B cell (primary cell): ENCODE measurements around the gene P2RX3. TPM values are rescaled to one million over a fixed set of nuclear protein-coding genes. Genes with fewer than 3 reads are reported as not detected.

Experiments used
- ATAC-seq: fragments of 200-7000 bp; cut with Tn5 transposase; one replicate; pipeline ENCODE4 v1.10.0; 2021; ENCODE audit warnings: low read depth, mild to moderate bottlenecking, moderate number of reproducible peaks, moderate library complexity
- CTCF ChIA-PET: fragments of 350-600 bp; sonication (Branson Sonifier 250); formaldehyde crosslinking; loops from one replicate; lab custom pipeline; 2021; ENCODE audit warnings: antibody characterized with exemption, inconsistent platforms; lab: Charles Lee
- POLR2A ChIA-PET: fragments of 350-600 bp; sonication (Branson Sonifier 250); formaldehyde crosslinking; loops from one replicate; lab custom pipeline; 2021; ENCODE audit warnings: antibody characterized with exemption; lab: Charles Lee
- DNase-seq: peaks from one replicate; pipeline ENCODE4 v3.0.0; 2013
- H2AFZ ChIP-seq: 2 replicates; pipeline ENCODE4 v1.6.1; 2012; ENCODE audit warnings: mild to moderate bottlenecking, low read depth, low read length; ENCODE audit not compliant: insufficient read depth, poor library complexity, severe bottlenecking
- H3K27ac ChIP-seq, 2 donors: 1 replicate in 1 of 2; 2 replicates in 1 of 2; pipeline ENCODE4 v1.5.1; 2012 to 2013; ENCODE audit warnings: low read length in 2 of 2, mild to moderate bottlenecking in 2 of 2, moderate library complexity in 1 of 2
- H3K27me3 ChIP-seq, 4 experiments: fragments of 200-600 bp in 1 of 4; sonication (generic) in 1 of 4; replicated peaks in 1 of 4; 1 replicate in 2 of 4; 2 replicates in 2 of 4; pipeline versions ENCODE4 v1.6.1 to v1.7.0; 2013 to 2016; ENCODE audit warnings: low read length in 3 of 4, mild to moderate bottlenecking in 2 of 4, mixed read lengths in 1 of 4, moderate library complexity in 1 of 4; ENCODE audit not compliant: insufficient read depth in 4 of 4, control insufficient read depth in 3 of 4; ENCODE audit errors: control extremely low read depth in 1 of 4
- H3K36me3 ChIP-seq, 2 experiments: replicated peaks in 1 of 2; 1 replicate in 1 of 2; 2 replicates in 1 of 2; pipeline versions ENCODE4 v1.6.1 to v1.7.1; 2013; ENCODE audit warnings: low read length in 1 of 2; ENCODE audit not compliant: insufficient read depth in 2 of 2, control insufficient read depth in 1 of 2; ENCODE audit errors: control extremely low read depth in 1 of 2, extremely low read depth in 1 of 2
- H3K4me1 ChIP-seq, 2 donors: fragments of 200-600 bp in 1 of 2; sonication (generic) in 1 of 2; 1 replicate in 1 of 2; 2 replicates in 1 of 2; pipeline versions ENCODE4 v1.5.1 to v1.6.1; 2013 to 2017; ENCODE audit warnings: low read length in 2 of 2; ENCODE audit not compliant: control insufficient read depth in 2 of 2, insufficient read depth in 2 of 2
- H3K4me2 ChIP-seq: replicated peaks from 2 replicates; pipeline ENCODE3; 2012; ENCODE audit warnings: mild to moderate bottlenecking, low read depth, low read length; ENCODE audit not compliant: poor library complexity, severe bottlenecking
- H3K4me3 ChIP-seq, 5 experiments: fragments of 200-600 bp in 1 of 5; sonication (generic) in 1 of 5; 1 replicate in 3 of 5; 2 replicates in 2 of 5; pipeline versions ENCODE4 v1.5.1 to v1.7.0; 2011 to 2016; ENCODE audit warnings: low read length in 4 of 5, mild to moderate bottlenecking in 4 of 5, low read depth in 2 of 5, control low read depth in 1 of 5, moderate library complexity in 1 of 5; ENCODE audit not compliant: insufficient read depth in 1 of 5; ENCODE audit errors: control extremely low read depth in 1 of 5, extremely low read depth in 1 of 5
- H3K79me2 ChIP-seq: fragments of 200-600 bp; sonication (generic); one replicate; pipeline ENCODE4 v1.6.0; 2016; ENCODE audit warnings: low read length; ENCODE audit not compliant: control insufficient read depth, insufficient read depth
- H3K9ac ChIP-seq: fragments of 200-600 bp; sonication (generic); 2 replicates; pipeline ENCODE4 v1.6.1; 2017; ENCODE audit warnings: mild to moderate bottlenecking, low read length, moderate library complexity
- H3K9me3 ChIP-seq, 3 donors: one replicate each; pipeline versions ENCODE4 v1.6.1 to v1.7.1; 2013; ENCODE audit warnings: low read length in 2 of 3; ENCODE audit not compliant: control insufficient read depth in 2 of 3, insufficient read depth in 1 of 3; ENCODE audit errors: control extremely low read depth in 1 of 3
- H4K20me1 ChIP-seq: 2 replicates; pipeline ENCODE4 v1.6.0; 2012; ENCODE audit warnings: mild to moderate bottlenecking, low read length; ENCODE audit not compliant: insufficient read depth, control insufficient read depth, poor library complexity, severe bottlenecking
- H3K27ac Mint-ChIP-seq: one replicate; pipeline ENCODE4 v1.8.0; 2021; ENCODE audit warnings: mixed read lengths
- H3K27me3 Mint-ChIP-seq: one replicate; pipeline ENCODE4 v1.8.0; 2021; ENCODE audit warnings: mixed read lengths
- H3K4me1 Mint-ChIP-seq: one replicate; pipeline ENCODE4 v1.8.0; 2021; ENCODE audit warnings: mixed read lengths
- H3K4me3 Mint-ChIP-seq: one replicate; pipeline ENCODE4 v1.8.0; 2021; ENCODE audit warnings: mixed read lengths
- H3K9me3 Mint-ChIP-seq: one replicate; pipeline ENCODE4 v1.8.0; 2022; ENCODE audit warnings: mixed read lengths; ENCODE audit not compliant: insufficient read depth
- EZH2 ChIP-seq: IDR thresholded peaks from 2 replicates; pipeline ENCODE4 v1.6.1; 2012; ENCODE audit warnings: borderline replicate concordance, low read depth, mild to moderate bottlenecking, moderate library complexity, low read length; ENCODE audit not compliant: insufficient read depth, poor library complexity, severe bottlenecking
- WGBS: methylation state at CpG from one replicate; pipeline ENCODE4 v1.1.5; 2013; ENCODE audit warnings: missing lambda C conversion rate; ENCODE audit not compliant: insufficient coverage; 5-methylcytosine and 5-hydroxymethylcytosine counted together
- intact Hi-C: fragments of 100-400 bp; cut with micrococcal nuclease; formaldehyde crosslinking; loops from one replicate; pipeline ENCODE4 v1.10.0; 2022
- polyA plus RNA-seq: library from polyadenylated mRNA; depleted of rRNA; stranded (reverse); fragments of >200 nt; gene quantifications from 2 replicates; pipeline ENCODE4 v1.2.3, GENCODE V29; 2012
- total RNA-seq, 2 donors: library from RNA; stranded (reverse); fragments of 120-200 nt in 1 of 2; gene quantifications; 1 replicate in 1 of 2; 2 replicates in 1 of 2; pipeline versions ENCODE4 v1.2.3 to v1.2.4, GENCODE V29; 2013 to 2022
- TF ChIP-seq, protein P1 (sequence below): fragments of 200-600 bp; IDR thresholded peaks from one replicate; pipeline ENCODE4 v1.8.0; 2022; ENCODE audit warnings: antibody characterized with exemption, mild to moderate bottlenecking

The P2RX3 gene
- total and polyA plus RNA-seq, 2 donors (not counting 1 experiment from before 2014, with no cell fraction given): not detected

DNA sequence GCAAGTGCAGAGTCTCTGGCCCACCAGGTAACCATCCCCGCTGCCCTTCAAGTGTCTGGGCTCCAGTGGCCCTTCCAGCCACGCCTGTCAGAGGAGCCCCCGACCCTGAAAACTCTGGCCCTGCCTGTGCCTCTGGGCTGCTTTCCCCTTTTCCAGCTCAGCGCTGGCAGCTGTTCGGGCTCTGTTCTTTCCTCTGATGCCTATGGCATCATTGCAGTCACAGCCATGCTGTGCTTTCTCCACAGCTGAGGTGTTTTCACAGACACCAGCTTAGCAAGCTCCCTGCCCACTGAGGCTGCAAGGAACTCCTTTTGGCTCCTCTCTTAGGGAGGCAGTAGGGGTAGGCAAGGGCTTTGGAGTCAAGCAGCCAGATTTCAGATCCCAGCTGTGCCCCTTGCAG, 21.2 kb downstream of the P2RX3 start:
- Histone ChIP-seq H2AFZ (no peak overlapping the region), H3K4me2 (no peak overlapping the region), H3K27me3 (peaks cover 0 to 8% (median 2%) of the 10 kb centered on the region in 4 experiments), H4K20me1 (no peaks in the 10 kb centered on the region), H3K36me3 (no peaks in the 10 kb centered on the region), H3K9ac (no peak overlapping the region), H3K4me1 (no peaks in the 10 kb centered on the region), H3K27ac (no peak overlapping the region), H3K9me3 (no peaks in the 10 kb centered on the region), H3K79me2 (no peaks in the 10 kb centered on the region), H3K4me3 (no peak overlapping the region)
- Mint-ChIP-seq H3K4me3 (no peak overlapping the region), H3K27ac (no peak overlapping the region), H3K27me3 (peaks cover 32% of the 10 kb centered on the region), H3K4me1 (no peaks in the 10 kb centered on the region), H3K9me3 (no peaks in the 10 kb centered on the region)
- ChIA-PET CTCF (interaction anchor here (1.1 to 1.5 kb wide), 2 partner anchors 9 to 12 kb away, joined by 4 read pairs; no protein-coding TSS in a partner anchor), POLR2A (no interaction called here)
- WGBS: 87% methylated on average over 5 of the region's 5 CpGs
- no peak for ATAC-seq
- DNase-seq: no peak
- intact Hi-C loops: no loop called here
- TF ChIP-seq EZH2: no peak
- TF ChIP-seq, protein P1, sequence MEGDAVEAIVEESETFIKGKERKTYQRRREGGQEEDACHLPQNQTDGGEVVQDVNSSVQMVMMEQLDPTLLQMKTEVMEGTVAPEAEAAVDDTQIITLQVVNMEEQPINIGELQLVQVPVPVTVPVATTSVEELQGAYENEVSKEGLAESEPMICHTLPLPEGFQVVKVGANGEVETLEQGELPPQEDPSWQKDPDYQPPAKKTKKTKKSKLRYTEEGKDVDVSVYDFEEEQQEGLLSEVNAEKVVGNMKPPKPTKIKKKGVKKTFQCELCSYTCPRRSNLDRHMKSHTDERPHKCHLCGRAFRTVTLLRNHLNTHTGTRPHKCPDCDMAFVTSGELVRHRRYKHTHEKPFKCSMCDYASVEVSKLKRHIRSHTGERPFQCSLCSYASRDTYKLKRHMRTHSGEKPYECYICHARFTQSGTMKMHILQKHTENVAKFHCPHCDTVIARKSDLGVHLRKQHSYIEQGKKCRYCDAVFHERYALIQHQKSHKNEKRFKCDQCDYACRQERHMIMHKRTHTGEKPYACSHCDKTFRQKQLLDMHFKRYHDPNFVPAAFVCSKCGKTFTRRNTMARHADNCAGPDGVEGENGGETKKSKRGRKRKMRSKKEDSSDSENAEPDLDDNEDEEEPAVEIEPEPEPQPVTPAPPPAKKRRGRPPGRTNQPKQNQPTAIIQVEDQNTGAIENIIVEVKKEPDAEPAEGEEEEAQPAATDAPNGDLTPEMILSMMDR: no peak

DNA sequence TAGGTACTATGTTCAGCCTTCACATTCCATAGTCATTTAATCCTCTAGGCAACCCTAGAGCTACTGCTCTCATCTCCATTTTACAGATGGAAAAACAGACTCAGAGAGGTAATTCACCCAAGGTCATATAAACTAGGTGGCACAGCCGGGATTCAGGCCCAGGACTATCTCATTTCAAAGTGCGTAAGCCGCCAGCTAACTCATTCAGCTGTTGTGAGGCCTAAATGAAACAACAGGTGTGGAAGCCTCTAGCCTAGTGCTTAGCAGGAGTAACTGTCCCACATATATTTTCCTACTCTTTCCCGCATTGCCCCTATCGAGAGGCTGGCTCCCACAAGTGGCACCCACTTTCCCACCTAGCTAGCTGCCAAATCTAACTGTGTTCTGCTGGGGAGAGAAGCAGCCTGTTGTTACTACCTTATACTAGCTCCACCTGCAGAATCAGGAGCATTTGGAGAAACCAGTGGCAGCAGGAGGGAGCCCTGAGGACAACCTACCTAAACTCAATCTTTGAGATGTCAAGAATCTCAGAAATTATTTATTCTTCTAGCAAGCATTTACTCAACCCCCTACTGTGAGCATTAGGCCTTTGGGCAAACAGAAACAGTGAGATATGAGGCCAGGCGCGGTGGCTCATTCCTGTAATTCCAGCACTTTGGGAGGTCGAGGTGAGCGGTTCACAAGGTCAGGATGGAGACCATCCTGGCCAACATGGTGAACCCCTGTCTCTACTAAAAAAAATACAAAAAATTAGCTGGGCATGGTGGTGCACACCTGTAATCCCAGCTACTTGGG, 21.9 kb downstream of the P2RX3 start:
- Histone ChIP-seq H3K4me3 (no peak overlapping the region), H4K20me1 (no peaks in the 10 kb centered on the region), H3K36me3 (no peaks in the 10 kb centered on the region), H3K4me2 (no peak overlapping the region), H3K9me3 (no peaks in the 10 kb centered on the region), H2AFZ (no peak overlapping the region), H3K4me1 (no peaks in the 10 kb centered on the region), H3K27ac (no peak overlapping the region), H3K9ac (no peak overlapping the region), H3K27me3 (peaks cover 0 to 3% (median 2%) of the 10 kb centered on the region in 4 experiments), H3K79me2 (no peaks in the 10 kb centered on the region)
- Mint-ChIP-seq H3K27ac (no peak overlapping the region), H3K27me3 (peaks cover 26% of the 10 kb centered on the region), H3K4me3 (no peak overlapping the region), H3K9me3 (no peaks in the 10 kb centered on the region), H3K4me1 (no peaks in the 10 kb centered on the region)
- TF ChIP-seq EZH2: no peak
- TF ChIP-seq, protein P1: no peak
- DNase-seq (no peak), ATAC-seq (no peak)
- ChIA-PET POLR2A (no interaction called here), CTCF (interaction anchor here (1.1 to 2.1 kb wide), 5 partner anchors 9 to 281 kb away, joined by 4 to 10 read pairs (median 4); no protein-coding TSS in a partner anchor)
- 93% methylated on average over 5 of the region's 9 CpGs for WGBS
- intact Hi-C loops: no loop called here
